Activated naive CD4-positive, alpha-beta T cell treated with anti-CD3 and anti-CD28 coated beads, Interleukin-2, amount 10 ng/mL, durations not matched to agents 7 days and 5 days (primary cell): ENCODE results near the gene TCEAL2.
"Not testable (repeated sequence)": the region's sequence is repeated elsewhere in the genome, so short reads cannot be mapped to it uniquely, and the experiment has no call there.

Source experiments
- CTCF ChIA-PET: fragments of 350-600 bp; sonication (Branson Sonifier 250); formaldehyde crosslinking; loops from one replicate; lab custom pipeline; 2021; ENCODE audit warnings: antibody characterized with exemption; lab: Charles Lee
- DNase-seq: peaks from one replicate; pipeline ENCODE4 v3.0.0-alpha.2; 2020
- H3K27ac Mint-ChIP-seq: one replicate; pipeline ENCODE4 v1.8.0; 2021; ENCODE audit warnings: mild to moderate bottlenecking, moderate library complexity, mixed read lengths
- H3K27me3 Mint-ChIP-seq: one replicate; pipeline ENCODE4 v1.8.0; 2021; ENCODE audit warnings: mild to moderate bottlenecking, mixed read lengths
- H3K36me3 Mint-ChIP-seq: one replicate; pipeline ENCODE4 v1.8.0; 2021; ENCODE audit warnings: mixed read lengths
- H3K4me1 Mint-ChIP-seq: one replicate; pipeline ENCODE4 v1.8.0; 2021; ENCODE audit warnings: mixed read lengths
- H3K4me3 Mint-ChIP-seq: one replicate; pipeline ENCODE4 v1.8.0; 2021; ENCODE audit warnings: mild to moderate bottlenecking, moderate library complexity, mixed read lengths
- H3K9me3 Mint-ChIP-seq: one replicate; pipeline ENCODE4 v1.8.0; 2021; ENCODE audit warnings: mixed read lengths

TCEAL2 gene

DNA sequence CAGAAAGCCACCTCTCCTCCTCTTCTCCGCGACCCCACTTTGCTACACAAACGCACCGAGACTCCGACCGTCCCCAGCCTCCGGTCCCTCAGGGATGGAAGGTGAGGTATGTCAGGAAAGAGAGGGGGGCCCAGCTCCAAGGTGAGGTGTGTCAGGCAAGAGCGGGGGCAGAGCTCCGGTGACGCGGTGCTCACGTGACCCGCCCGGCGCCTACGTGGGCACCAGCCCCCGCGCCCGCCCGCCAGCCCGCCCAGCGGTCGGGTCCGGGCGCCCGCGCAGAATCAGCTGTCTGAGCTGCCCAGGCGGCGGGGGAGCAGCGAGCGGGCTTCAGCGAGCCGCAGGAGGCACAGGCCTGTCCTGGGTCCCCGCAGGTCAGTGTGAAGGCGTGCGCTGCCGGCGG, at the start of gene TCEAL2:
Gene TCEAL2, plus strand, starts transcription at position 244 of the 400 bp plus-strand sequence. CDS start 1,152 bp downstream, outside the sequence.
- H3K9me3 Mint-ChIP-seq, H3K36me3 Mint-ChIP-seq, H3K27ac Mint-ChIP-seq, CTCF ChIA-PET, H3K4me1 Mint-ChIP-seq: not testable (repeated sequence)
- Mint-ChIP-seq H3K27me3 (peaks cover 29% of the 10 kb centered on the region), H3K4me3 (peak within 1 kb of the TSS; percentile 41)
- DNase-seq, result peak; percentile 20

DNA sequence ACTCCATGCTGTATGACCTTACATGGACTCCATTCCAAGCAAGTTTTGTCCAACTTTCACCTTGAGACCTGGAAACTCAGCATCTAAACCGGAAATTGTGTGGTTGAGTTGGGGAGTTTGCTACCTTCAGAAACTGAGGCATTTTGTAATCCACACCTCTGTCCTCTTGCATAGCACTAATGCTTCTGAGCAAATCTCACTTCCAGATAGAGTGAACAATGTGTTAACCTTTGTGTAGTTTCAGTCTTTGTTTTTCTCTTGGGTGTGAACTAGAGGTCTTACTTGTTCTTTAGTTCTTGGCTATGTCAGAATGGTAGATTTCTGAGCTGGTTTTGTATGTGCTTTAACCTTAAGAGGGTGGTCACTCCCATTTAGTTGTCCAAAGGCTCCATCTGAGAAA, 48.1 kb upstream of the TCEAL2 start:
- H3K27me3 Mint-ChIP-seq, result no peaks in the 10 kb centered on the region

DNA sequence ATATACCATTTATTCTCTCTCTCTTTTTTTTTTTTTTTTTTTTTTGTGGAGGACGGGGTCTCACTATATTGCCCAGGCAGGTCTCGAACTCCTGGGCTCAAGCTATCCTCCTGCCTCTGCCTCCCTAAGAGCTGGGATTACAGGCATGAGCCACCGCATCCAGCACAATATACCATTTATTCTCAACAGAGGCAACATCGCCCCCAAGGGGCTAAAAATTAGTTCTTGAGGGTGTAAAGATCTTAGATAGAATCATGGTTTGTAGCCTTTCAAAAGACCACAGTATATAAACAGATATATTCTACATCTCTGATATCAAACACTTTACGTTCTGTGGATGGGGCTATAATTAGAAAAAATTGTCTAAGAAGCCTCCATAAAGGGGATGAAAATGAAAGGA, 39.8 kb upstream of the TCEAL2 start:
- Mint-ChIP-seq H3K4me3 (no peak overlapping the region), H3K9me3 (no peaks in the 10 kb centered on the region), H3K27me3 (no peaks in the 10 kb centered on the region), H3K4me1 (no peaks in the 10 kb centered on the region), H3K36me3 (no peaks in the 10 kb centered on the region), H3K27ac (no peak overlapping the region)
- no peak for DNase-seq
- CTCF ChIA-PET, result no interaction called here

More for the DNA sequence above, 48.1 kb upstream of the TCEAL2 start:
- no peaks in the 10 kb centered on the region for H3K9me3 Mint-ChIP-seq
- H3K27ac Mint-ChIP-seq, result no peak overlapping the region
- no peaks in the 10 kb centered on the region for H3K36me3 Mint-ChIP-seq
- no peak overlapping the region for H3K4me3 Mint-ChIP-seq
- CTCF ChIA-PET, result no interaction called here
- H3K4me1 Mint-ChIP-seq, result no peaks in the 10 kb centered on the region
- no peak for DNase-seq

DNA sequence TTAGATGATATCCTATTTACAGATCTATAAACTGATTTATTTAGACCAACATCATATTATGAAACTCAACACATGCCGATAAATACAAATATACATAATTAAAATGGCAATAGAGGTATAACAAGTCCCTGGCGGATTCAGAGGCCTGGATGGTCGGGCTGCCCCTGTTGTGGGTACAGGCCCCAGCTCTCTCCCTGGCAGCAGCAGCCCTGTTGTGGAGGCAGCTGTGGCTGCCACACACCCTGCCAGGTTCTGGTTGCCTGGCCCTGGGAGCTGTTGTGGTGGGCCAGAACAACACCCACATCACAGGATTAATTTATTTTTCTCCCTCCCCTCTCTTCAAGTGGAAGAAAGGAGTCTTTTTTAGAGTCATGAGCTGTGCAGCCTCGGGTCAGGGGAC, 12.1 kb upstream of the TCEAL2 start:
- CTCF ChIA-PET, result no interaction called here
- Mint-ChIP-seq H3K4me3 (no peak overlapping the region), H3K9me3 (no peaks in the 10 kb centered on the region), H3K36me3 (no peaks in the 10 kb centered on the region), H3K4me1 (no peaks in the 10 kb centered on the region), H3K27ac (no peak overlapping the region), H3K27me3 (no peaks in the 10 kb centered on the region)
- DNase-seq, result no peak

DNA sequence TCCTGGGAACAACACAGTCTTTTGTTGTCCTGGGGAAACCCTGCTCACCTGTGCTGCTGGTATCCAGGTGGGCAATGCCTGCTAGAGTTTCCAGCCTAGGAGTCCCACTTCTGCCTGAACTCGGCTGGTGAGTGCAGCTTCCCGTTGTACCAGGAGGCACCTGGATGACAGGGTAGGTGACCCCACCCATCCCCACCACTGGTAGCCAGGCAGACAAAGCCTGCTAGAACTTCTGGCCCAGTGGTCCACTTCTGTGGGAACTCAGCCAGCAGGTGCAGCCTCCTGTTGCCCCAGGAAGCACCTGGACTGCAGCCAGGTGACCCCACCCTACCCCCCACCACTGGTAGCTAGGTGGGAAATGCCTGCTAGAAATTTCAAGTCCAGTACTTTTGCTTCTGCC, 9.7 kb upstream of the TCEAL2 start:
- Mint-ChIP-seq H3K27ac (no peak overlapping the region), H3K36me3 (no peaks in the 10 kb centered on the region), H3K4me1 (no peaks in the 10 kb centered on the region), H3K9me3 (no peaks in the 10 kb centered on the region), H3K4me3 (no peak overlapping the region), H3K27me3 (no peaks in the 10 kb centered on the region)
- CTCF ChIA-PET, result no interaction called here
- no peak for DNase-seq

DNA sequence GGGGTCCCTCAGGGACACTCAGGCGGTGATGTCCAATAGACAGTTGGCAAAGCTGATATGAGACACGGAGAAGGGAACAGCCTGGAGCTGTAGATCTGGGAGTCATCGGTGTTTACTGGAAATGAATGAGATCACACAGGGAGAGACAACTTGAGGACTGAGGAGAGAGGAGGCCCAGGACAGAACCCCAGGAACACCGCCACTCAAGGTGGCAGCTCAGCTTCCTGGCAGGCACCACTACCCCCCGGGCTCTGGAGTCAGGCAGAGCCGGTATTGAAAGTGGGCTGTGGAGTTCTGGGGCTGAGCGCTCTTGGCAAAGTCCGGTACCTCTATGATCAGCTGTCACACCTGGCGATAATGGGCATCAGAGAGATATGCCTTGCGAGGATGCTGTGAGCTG, 465 bp upstream of the TCEAL2 start:
- peak overlapping the region; percentile 41 for H3K4me3 Mint-ChIP-seq

DNA sequence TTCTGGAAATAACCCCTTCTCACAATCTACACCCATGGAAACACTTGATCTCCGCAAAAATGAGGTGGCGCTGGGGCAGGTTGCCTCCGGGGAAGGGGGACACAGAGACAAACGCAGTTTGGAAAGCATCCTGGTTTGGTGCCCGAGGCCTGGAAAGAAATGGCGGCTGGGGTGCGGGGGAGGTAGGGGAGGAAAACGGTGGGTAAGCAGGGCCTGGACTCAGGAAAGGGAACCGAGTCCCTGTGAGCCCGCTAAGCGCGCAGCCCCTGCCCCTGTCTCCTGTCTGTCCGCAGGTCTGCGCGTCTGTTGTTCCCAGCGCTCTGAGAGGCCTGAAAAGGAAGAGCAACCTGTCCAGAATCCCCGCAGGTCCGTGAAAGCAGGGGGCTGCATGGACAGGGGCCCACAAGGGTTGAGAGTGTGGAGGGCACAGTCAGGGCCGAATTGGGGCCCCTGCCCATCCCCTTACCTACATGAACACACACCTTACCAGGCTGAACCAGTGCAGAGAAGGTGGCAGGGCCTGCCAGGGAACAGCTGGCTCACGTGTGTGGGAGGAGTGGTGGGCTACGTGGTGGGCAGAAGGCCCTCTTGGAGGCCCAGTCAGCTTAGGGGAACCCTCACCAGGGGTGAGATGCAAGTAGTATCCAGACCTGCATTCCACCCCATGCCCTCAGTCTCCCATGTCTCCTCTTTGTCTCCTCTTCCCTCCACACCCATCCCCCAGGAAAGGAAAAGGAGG, 770 bp downstream of the TCEAL2 start:
- CTCF ChIA-PET, H3K4me1 Mint-ChIP-seq, H3K27ac Mint-ChIP-seq, DNase-seq, H3K36me3 Mint-ChIP-seq, H3K9me3 Mint-ChIP-seq: not testable (repeated sequence)
- Mint-ChIP-seq H3K4me3 (peak overlapping the region; percentile 18), H3K27me3 (peaks cover 29% of the 10 kb centered on the region)

More for the DNA sequence above, 465 bp upstream of the TCEAL2 start:
- H3K27ac Mint-ChIP-seq, H3K9me3 Mint-ChIP-seq, H3K36me3 Mint-ChIP-seq, H3K4me1 Mint-ChIP-seq, DNase-seq, CTCF ChIA-PET: not testable (repeated sequence)
- H3K27me3 Mint-ChIP-seq, result peaks cover 29% of the 10 kb centered on the region

DNA sequence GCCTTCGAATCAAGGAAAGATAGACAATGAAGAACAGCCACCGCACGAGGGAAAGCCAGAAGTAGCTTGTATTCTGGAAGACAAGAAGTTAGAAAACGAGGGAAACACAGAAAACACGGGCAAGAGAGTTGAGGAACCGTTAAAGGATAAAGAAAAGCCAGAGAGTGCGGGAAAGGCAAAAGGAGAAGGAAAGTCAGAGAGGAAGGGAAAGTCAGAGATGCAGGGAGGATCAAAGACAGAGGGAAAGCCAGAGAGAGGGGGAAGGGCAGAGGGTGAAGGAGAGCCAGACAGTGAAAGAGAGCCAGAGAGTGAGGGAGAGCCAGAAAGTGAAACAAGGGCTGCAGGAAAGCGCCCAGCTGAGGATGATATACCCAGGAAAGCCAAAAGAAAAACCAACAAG, 1.4 kb downstream of the TCEAL2 start:
- no peaks in the 10 kb centered on the region for H3K36me3 Mint-ChIP-seq
- peaks cover 29% of the 10 kb centered on the region for H3K27me3 Mint-ChIP-seq
- no peaks in the 10 kb centered on the region for H3K9me3 Mint-ChIP-seq
- H3K27ac Mint-ChIP-seq, result no peak overlapping the region
- CTCF ChIA-PET, result no interaction called here
- H3K4me1 Mint-ChIP-seq, result peaks cover 5% of the 10 kb centered on the region
- H3K4me3 Mint-ChIP-seq, result no peak overlapping the region
- no peak for DNase-seq

DNA sequence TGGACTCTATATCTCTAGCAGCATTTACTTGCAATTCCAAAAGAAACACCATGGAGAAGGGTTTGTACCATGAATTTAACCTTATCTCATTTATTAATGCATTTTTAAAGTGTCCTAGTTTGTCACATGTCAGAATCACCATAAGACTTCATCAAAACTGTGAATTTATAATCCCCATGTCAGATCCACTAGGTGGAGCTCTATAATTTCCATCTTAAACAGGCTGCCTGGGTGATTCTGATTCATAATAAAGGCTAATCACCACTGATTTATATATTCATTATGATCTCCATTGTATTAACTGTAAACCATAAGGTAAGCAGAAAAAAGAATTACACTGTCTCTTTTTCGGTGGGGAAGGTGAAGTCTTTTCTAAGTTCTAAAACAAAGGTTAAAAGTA, 4.0 kb downstream of the TCEAL2 start:
- DNase-seq, result no peak
- no peak overlapping the region for H3K27ac Mint-ChIP-seq
- no peak overlapping the region for H3K4me3 Mint-ChIP-seq
- H3K27me3 Mint-ChIP-seq, result peaks cover 28% of the 10 kb centered on the region
- H3K9me3 Mint-ChIP-seq, result no peaks in the 10 kb centered on the region
- CTCF ChIA-PET, result no interaction called here
- H3K36me3 Mint-ChIP-seq, result no peaks in the 10 kb centered on the region
- peaks cover 5% of the 10 kb centered on the region for H3K4me1 Mint-ChIP-seq

DNA sequence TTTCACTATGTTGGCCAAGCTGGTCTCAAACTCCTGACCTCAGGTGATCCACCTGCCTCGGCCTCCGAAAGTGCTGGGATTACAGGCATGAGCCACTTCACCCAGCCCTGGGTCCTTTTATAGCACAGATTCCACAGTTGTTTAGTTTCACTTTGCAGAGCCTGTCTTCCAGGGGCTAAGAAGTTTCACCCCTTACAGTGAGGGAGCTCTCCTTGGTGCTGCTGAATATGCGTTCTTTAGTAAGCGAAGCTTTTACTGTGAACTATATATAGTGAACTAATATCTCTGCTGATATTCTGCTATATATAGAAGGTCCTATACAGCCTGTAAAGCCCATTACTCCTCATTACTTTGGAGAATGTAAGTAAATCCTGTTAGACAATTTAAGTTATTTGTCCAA, 12.6 kb downstream of the TCEAL2 start:
- Mint-ChIP-seq H3K4me3 (no peak overlapping the region), H3K27me3 (peaks cover 20% of the 10 kb centered on the region), H3K36me3 (no peaks in the 10 kb centered on the region), H3K4me1 (peaks cover 2% of the 10 kb centered on the region), H3K27ac (no peak overlapping the region), H3K9me3 (no peaks in the 10 kb centered on the region)
- CTCF ChIA-PET, result no interaction called here
- DNase-seq, result no peak

DNA sequence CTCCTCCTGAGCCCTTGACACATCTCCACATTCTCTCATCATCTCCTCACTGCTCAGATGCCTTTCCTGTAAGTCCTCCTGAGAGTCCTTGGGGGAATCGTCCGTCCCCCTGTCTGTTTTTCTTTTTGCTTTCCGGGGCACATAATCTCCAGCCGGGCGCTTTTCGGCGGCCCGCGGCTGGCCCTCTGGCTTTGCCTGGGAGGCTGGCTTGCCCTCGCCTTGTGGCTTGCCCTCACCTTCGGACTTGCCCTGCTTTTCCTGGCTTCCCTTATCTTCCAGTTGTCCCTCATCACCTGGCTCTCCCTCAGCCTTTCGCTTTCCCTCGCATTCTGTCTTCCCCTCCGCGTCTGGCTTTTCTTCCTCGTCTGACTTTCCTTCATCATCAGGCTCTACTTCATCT, 15.4 kb downstream of the TCEAL2 start:
- peaks cover 22% of the 10 kb centered on the region for H3K27me3 Mint-ChIP-seq
- CTCF ChIA-PET, DNase-seq, H3K27ac Mint-ChIP-seq, H3K4me1 Mint-ChIP-seq, H3K9me3 Mint-ChIP-seq, H3K4me3 Mint-ChIP-seq, H3K36me3 Mint-ChIP-seq: not testable (repeated sequence)

DNA sequence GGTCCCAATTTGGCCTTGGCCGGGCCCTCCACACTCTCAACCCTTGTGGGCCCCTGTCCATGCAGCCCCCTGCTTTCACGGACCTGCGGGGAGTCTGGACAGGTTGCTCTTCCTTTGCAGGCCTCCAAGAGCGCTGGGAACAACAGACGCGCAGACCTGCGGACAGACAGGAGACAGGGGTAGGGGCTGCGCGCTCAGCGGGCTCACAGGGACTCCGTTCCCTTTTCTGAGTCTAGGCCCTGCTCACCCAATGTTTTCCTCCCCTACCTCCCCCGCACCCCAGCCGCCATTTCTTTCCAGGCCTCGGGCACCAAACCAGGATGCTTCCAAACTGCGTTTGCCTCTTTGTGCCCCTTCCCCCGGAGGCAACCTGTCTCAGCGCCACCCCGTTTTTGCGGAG, 16.2 kb downstream of the TCEAL2 start:
- H3K9me3 Mint-ChIP-seq, H3K36me3 Mint-ChIP-seq, H3K4me1 Mint-ChIP-seq, H3K27ac Mint-ChIP-seq, H3K4me3 Mint-ChIP-seq, CTCF ChIA-PET, DNase-seq: not testable (repeated sequence)
- H3K27me3 Mint-ChIP-seq, result peaks cover 22% of the 10 kb centered on the region

DNA sequence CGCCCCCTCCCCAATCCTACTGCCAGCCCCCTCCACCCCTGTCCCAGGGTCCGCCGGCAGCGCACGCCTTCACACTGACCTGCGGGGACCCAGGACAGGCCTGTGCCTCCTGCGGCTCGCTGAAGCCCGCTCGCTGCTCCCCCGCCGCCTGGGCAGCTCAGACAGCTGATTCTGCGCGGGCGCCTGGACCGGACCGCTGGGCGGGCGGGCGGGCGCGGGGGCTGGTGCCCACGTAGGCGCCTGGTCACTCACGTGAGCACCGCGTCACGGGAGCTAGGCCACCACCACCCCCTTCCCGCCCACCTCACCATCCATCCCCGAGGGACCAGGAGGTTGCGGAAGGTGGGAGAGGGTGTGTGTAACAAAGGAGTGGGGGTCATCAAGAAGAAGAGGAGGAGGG, 16.8 kb downstream of the TCEAL2 start, which contains the start of gene TCEAL6:
Gene TCEAL6, minus strand, starts transcription at position 208 of the 400 bp plus-strand sequence.
- H3K36me3 Mint-ChIP-seq, DNase-seq, H3K9me3 Mint-ChIP-seq, H3K27ac Mint-ChIP-seq, H3K4me3 Mint-ChIP-seq, CTCF ChIA-PET, H3K4me1 Mint-ChIP-seq: not testable (repeated sequence)
- H3K27me3 Mint-ChIP-seq, result peaks cover 22% of the 10 kb centered on the region

DNA sequence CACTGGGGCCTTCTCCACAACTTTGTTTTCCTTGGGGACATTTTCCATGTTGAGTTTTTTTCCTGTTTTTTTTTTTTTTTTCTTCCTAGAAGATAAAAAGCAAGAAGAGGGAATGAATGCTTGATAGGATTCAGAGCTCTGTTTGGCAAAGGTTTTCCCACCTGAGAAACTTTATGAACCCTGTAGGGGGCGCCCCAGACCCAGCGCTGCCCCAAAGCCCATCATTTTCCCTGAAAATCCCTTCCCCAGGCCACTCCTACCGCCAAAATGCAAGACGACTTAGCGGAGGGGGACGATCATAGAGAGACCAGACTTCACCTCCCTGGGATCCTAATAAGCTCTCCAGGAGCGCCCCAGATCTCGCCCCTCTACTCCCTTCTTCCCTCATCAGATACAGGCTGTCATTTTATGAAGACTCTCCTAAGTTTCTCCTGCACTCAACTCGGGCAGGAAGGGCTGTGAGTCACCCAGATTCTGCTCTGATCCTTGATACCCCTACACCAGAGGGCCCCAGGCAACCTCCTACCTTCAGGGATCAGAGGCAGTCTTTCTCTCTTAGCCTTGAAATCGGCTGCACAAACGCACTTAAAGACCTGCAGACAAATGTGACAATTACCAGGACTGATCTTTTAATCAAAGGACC, 28.9 kb downstream of the TCEAL2 start:
- DNase-seq, result peak; percentile 18
- CTCF ChIA-PET, result interaction anchor here (0.7 to 0.8 kb wide), 2 partner anchors 86 to 348 kb away, joined by 3 to 4 read pairs; no protein-coding TSS in a partner anchor

More for the DNA sequence above, 28.9 kb downstream of the TCEAL2 start:
- H3K4me1 Mint-ChIP-seq, result peaks cover 19% of the 10 kb centered on the region
- H3K27me3 Mint-ChIP-seq, result peaks cover 8% of the 10 kb centered on the region
- H3K9me3 Mint-ChIP-seq, result no peaks in the 10 kb centered on the region
- H3K4me3 Mint-ChIP-seq, result peak overlapping the region; percentile 97
- H3K27ac Mint-ChIP-seq, result peak overlapping the region; percentile 96
- H3K36me3 Mint-ChIP-seq, result no peaks in the 10 kb centered on the region
